Effector memory CD4-positive, alpha-beta T cell (primary cell): ENCODE measurements around the gene SCAF1.

Experiments
- DNase-seq, 3 donors: peaks; one replicate each; pipeline ENCODE4 v3.0.0-alpha.2; 2020
- H3K27ac ChIP-seq: 2 replicates; pipeline ENCODE4 v1.7.0; 2013; ENCODE audit warnings: mild to moderate bottlenecking, low read length, moderate library complexity; ENCODE audit not compliant: insufficient read depth, poor library complexity, severe bottlenecking
- H3K27me3 ChIP-seq: replicated peaks from 2 replicates; pipeline ENCODE4 v1.7.0; 2013; ENCODE audit warnings: mild to moderate bottlenecking, low read length; ENCODE audit not compliant: insufficient read depth, control insufficient read depth, poor library complexity, severe bottlenecking
- H3K36me3 ChIP-seq: 2 replicates; pipeline ENCODE4 v1.7.0; 2013; ENCODE audit warnings: mild to moderate bottlenecking, low read length, moderate library complexity; ENCODE audit not compliant: control insufficient read depth, insufficient read depth
- H3K4me1 ChIP-seq: 2 replicates; pipeline ENCODE4 v1.7.0; 2013; ENCODE audit warnings: low read length, mild to moderate bottlenecking; ENCODE audit not compliant: control insufficient read depth, insufficient read depth, poor library complexity, severe bottlenecking
- H3K4me3 ChIP-seq: 2 replicates; pipeline ENCODE4 v1.7.0; 2013; ENCODE audit warnings: low read length, low read depth, mild to moderate bottlenecking; ENCODE audit not compliant: insufficient read depth, poor library complexity, severe bottlenecking
- H3K9me3 ChIP-seq: 2 replicates; pipeline ENCODE4 v1.7.0; 2013; ENCODE audit warnings: mild to moderate bottlenecking, low read length, moderate library complexity; ENCODE audit not compliant: control insufficient read depth

The SCAF1 gene

GRCh38 chr19:49645995-49646394, 4.0 kb downstream of the SCAF1 start:
- Histone ChIP-seq H3K9me3 (no peaks in the 10 kb centered on the region), H3K36me3 (peaks cover 39% of the 10 kb centered on the region), H3K4me3 (no peak overlapping the region), H3K27ac (no peak overlapping the region), H3K4me1 (peaks cover 12% of the 10 kb centered on the region), H3K27me3 (no peaks in the 10 kb centered on the region)
- no peak for DNase-seq

DNA sequence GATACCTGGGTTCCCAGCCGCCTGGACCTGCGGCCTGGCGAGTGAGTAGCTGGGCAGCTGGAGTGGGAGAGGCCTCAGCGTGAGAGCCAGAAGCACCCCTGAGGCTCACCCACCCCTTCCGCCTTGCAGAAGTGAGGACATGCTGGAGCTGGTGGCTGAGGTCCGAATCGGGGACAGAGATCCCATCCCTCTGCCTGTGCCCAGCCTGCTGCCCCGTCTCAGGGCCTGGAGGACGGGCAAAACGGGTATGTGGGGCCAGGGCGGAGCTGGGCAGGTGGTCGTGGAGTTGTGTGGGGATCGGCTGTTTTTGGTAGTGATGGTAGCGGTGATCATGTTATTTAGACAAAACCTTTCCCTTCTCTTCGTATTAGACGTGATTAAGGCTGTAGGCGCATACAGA, 4.6 kb downstream of the SCAF1 start:
- H3K27ac ChIP-seq = no peak overlapping the region
- DNase-seq = no peak
- H3K4me1 ChIP-seq = peaks cover 11% of the 10 kb centered on the region
- no peaks in the 10 kb centered on the region for H3K9me3 ChIP-seq
- no peak overlapping the region for H3K4me3 ChIP-seq
- peaks cover 43% of the 10 kb centered on the region for H3K36me3 ChIP-seq
- no peaks in the 10 kb centered on the region for H3K27me3 ChIP-seq

DNA sequence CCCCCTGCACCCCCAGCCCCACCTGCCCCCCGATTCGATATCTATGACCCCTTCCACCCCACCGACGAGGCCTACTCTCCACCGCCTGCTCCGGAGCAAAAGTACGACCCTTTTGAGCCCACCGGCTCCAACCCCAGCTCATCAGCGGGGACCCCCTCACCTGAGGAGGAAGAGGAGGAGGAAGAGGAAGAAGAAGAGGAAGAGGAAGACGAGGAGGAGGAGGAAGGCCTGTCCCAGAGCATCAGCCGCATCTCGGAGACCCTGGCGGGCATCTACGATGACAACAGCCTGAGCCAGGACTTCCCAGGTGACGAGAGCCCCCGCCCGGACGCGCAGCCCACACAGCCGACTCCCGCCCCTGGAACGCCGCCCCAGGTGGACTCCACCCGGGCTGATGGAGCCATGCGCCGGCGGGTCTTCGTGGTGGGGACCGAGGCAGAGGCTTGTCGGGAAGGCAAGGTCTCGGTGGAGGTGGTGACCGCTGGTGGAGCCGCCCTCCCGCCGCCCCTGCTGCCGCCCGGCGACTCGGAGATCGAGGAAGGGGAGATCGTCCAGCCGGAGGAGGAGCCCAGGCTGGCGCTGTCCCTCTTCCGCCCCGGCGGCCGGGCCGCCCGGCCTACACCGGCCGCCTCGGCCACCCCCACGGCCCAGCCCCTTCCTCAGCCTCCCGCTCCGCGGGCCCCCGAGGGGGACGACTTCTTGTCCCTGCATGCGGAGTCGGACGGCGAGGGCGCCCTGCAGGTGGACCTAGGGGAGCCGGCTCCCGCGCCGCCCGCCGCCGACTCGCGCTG, 9.2 kb downstream of the SCAF1 start:
- H3K27me3 ChIP-seq = no peaks in the 10 kb centered on the region
- no peak overlapping the region for H3K4me3 ChIP-seq
- no peak overlapping the region for H3K27ac ChIP-seq
- no peaks in the 10 kb centered on the region for H3K9me3 ChIP-seq
- H3K36me3 ChIP-seq = peaks cover 68% of the 10 kb centered on the region
- no peak for DNase-seq
- H3K4me1 ChIP-seq = no peaks in the 10 kb centered on the region

DNA sequence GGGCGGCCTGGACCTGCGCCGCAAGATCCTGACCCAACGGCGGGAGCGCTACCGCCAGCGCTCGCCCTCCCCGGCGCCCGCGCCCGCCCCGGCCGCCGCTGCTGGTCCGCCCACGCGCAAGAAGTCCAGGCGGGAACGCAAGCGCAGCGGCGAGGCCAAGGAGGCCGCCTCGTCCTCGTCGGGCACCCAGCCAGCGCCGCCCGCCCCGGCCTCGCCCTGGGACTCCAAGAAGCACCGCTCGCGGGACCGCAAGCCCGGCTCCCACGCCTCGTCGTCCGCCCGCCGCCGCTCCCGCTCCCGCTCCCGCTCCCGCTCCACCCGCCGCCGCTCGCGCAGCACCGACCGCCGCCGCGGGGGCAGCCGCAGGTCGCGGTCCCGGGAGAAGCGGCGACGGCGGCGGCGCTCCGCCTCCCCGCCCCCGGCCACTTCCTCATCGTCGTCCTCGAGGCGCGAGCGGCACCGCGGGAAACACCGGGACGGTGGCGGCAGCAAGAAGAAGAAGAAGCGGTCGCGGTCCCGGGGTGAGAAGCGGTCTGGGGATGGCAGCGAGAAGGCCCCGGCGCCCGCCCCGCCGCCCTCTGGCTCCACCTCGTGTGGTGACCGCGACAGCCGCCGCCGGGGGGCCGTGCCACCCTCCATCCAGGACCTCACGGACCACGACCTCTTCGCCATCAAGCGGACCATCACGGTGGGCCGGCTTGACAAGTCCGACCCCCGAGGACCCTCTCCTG, 10.0 kb downstream of the SCAF1 start:
- H3K27ac ChIP-seq = no peak overlapping the region
- no peak overlapping the region for H3K4me3 ChIP-seq
- DNase-seq = no peak
- H3K9me3 ChIP-seq = no peaks in the 10 kb centered on the region
- H3K27me3 ChIP-seq = no peaks in the 10 kb centered on the region
- H3K4me1 ChIP-seq = no peaks in the 10 kb centered on the region
- H3K36me3 ChIP-seq = peaks cover 68% of the 10 kb centered on the region

GRCh38 chr19:49652551-49653465, 10.8 kb downstream of the SCAF1 start:
- peaks cover 69% of the 10 kb centered on the region for H3K36me3 ChIP-seq

GRCh38 chr19:49653466-49653806, 11.4 kb downstream of the SCAF1 start:
- no peaks in the 10 kb centered on the region for H3K9me3 ChIP-seq
- H3K27me3 ChIP-seq = no peaks in the 10 kb centered on the region
- no peaks in the 10 kb centered on the region for H3K4me1 ChIP-seq
- no peak overlapping the region for H3K27ac ChIP-seq
- H3K4me3 ChIP-seq = no peak overlapping the region
- no peak for DNase-seq
- peaks cover 75% of the 10 kb centered on the region for H3K36me3 ChIP-seq

More at GRCh38 chr19:49652551-49653465, 10.8 kb downstream of the SCAF1 start:
- H3K4me1 ChIP-seq = no peaks in the 10 kb centered on the region
- DNase-seq = no peak
- no peaks in the 10 kb centered on the region for H3K9me3 ChIP-seq
- H3K27ac ChIP-seq = no peak overlapping the region
- H3K4me3 ChIP-seq = no peak overlapping the region
- H3K27me3 ChIP-seq = no peaks in the 10 kb centered on the region

GRCh38 chr19:49654581-49654980, 12.6 kb downstream of the SCAF1 start:
- Histone ChIP-seq H3K9me3 (no peaks in the 10 kb centered on the region), H3K27ac (no peak overlapping the region), H3K36me3 (peaks cover 84% of the 10 kb centered on the region), H3K4me3 (no peak overlapping the region), H3K27me3 (no peaks in the 10 kb centered on the region), H3K4me1 (no peaks in the 10 kb centered on the region)
- no peak for DNase-seq

GRCh38 chr19:49655570-49656455, 13.8 kb downstream of the SCAF1 start:
- Histone ChIP-seq H3K4me3 (no peak overlapping the region), H3K36me3 (peaks cover 82% of the 10 kb centered on the region), H3K27ac (no peak overlapping the region), H3K9me3 (no peaks in the 10 kb centered on the region), H3K27me3 (no peaks in the 10 kb centered on the region), H3K4me1 (no peaks in the 10 kb centered on the region)
- DNase-seq = no peak

DNA sequence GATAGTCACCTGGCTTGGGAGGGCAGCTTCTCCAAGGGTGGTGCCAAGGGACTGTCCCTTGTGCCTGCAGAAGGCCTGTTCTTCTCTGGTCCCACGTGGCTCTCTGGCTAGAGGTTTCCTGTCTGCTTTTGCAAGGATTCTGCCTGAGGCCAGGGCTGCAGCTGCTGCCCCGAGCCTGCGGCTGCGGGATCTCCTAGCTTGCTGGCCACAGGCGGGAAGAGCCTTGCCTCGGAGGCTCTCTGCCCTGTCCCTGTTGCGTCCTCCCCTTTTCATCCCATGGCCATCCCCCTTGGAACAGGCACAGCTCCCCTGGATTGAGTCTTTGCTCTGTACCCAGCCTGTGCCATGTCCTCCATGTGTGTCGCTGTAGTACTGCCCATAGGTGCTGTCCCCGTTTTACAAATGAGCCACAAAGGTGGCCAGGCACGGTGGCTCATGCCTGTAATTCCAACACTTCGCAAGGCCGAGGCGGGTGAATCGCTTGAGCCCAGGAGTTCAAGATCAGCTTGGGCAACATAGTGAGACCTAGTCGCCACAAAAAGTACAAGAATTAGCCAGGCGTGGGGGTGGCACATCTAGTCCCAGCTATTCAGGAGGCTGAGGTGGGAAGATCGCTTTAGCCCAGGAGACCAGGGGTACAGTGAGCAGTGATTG, 14.6 kb downstream of the SCAF1 start:
- no peaks in the 10 kb centered on the region for H3K9me3 ChIP-seq

More for the DNA sequence above, 14.6 kb downstream of the SCAF1 start:
- Histone ChIP-seq H3K4me1 (no peaks in the 10 kb centered on the region), H3K36me3 (peaks cover 84% of the 10 kb centered on the region), H3K4me3 (no peak overlapping the region), H3K27me3 (no peaks in the 10 kb centered on the region), H3K27ac (no peak overlapping the region)
- DNase-seq = no peak
